Erythroblast (primary cell): ENCODE measurements around the gene PTEN.

Experiments
- GATA1 ChIP-seq: IDR thresholded peaks from 2 replicates; pipeline ENCODE4 v1.6.1; 2011; ENCODE audit warnings: low read depth, mild to moderate bottlenecking, control low read depth, low read length, moderate library complexity
- POLR2A ChIP-seq: IDR thresholded peaks from 2 replicates; pipeline ENCODE4 v1.6.1; 2011; ENCODE audit warnings: mild to moderate bottlenecking, low read length

DNA sequence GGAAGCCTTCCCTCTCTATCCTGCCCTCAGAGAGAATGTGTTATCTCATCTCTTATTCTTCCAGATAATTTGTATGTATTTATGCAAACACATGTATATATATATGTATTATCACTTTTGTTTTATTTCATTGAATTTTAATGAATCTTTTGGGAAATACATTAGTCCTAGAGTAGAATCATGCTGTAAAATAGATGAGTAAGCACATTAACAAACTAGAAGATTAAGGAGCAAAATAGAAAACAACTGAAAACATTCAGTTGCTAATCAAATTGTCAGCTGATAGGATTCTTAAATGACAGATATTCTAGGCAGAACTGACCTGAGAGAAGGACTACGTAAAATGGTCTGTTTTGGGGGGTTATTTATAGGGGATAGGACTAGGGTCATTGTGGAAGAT lies 11.3 kb upstream of the PTEN start:
- no peak for TF ChIP-seq POLR2A
- no peak for TF ChIP-seq GATA1
